ENCODE measurements around the gene MKLN1.

The MKLN1 gene

GRCh38 chr7:131486346-131486745 lies 158.7 kb downstream of the MKLN1 start:
- no peak for ATAC-seq
- no peak for TF ChIP-seq TCF4 (CRISPR knock-in tag; IDR thresholded peaks at IDR 0.05; ENCODE audit: borderline replicate concordance)

GRCh38 chr7:131487217-131487616 lies 159.5 kb downstream of the MKLN1 start:
- no peak for ATAC-seq
- TF ChIP-seq ZFP30 (CRISPR knock-in tag; IDR thresholded peaks at IDR 0.05): no peak
- TF ChIP-seq ARNTL (CRISPR knock-in tag; IDR thresholded peaks at IDR 0.05; ENCODE audit: borderline replicate concordance, low read depth): no peak
- TF ChIP-seq CSDC2 (CRISPR knock-in tag; IDR thresholded peaks at IDR 0.05): no peak
- TF ChIP-seq CSRNP3 (CRISPR knock-in tag; IDR thresholded peaks at IDR 0.05): no peak
- TF ChIP-seq PATZ1 (CRISPR knock-in tag; IDR thresholded peaks at IDR 0.05; ENCODE audit: borderline replicate concordance): no peak
- no peak for TF ChIP-seq ZNF70 (CRISPR knock-in tag; IDR thresholded peaks at IDR 0.05)
- TF ChIP-seq RARB (CRISPR knock-in tag; IDR thresholded peaks at IDR 0.05): no peak
- no peak for TF ChIP-seq TOX (CRISPR knock-in tag; IDR thresholded peaks at IDR 0.05; ENCODE audit: borderline replicate concordance)
- no peak for TF ChIP-seq OSR1 (CRISPR knock-in tag; IDR thresholded peaks at IDR 0.05)
- TF ChIP-seq ISL1 (CRISPR knock-in tag; IDR thresholded peaks at IDR 0.05): no peak
- TF ChIP-seq ZFP3 (CRISPR knock-in tag; IDR thresholded peaks at IDR 0.05): no peak
- no peak for TF ChIP-seq GLIS3 (CRISPR knock-in tag; IDR thresholded peaks at IDR 0.05)
- no peak for TF ChIP-seq BACH2 (CRISPR knock-in tag; IDR thresholded peaks at IDR 0.05; ENCODE audit: borderline replicate concordance)

- no peak for TF ChIP-seq PATZ1 (CRISPR knock-in tag; IDR thresholded peaks at IDR 0.05; ENCODE audit: borderline replicate concordance)
- no peak for TF ChIP-seq CSDC2 (CRISPR knock-in tag; IDR thresholded peaks at IDR 0.05)
- TF ChIP-seq ESRRG (CRISPR knock-in tag; IDR thresholded peaks at IDR 0.05): no peak
- TF ChIP-seq GLIS3 (CRISPR knock-in tag; IDR thresholded peaks at IDR 0.05): no peak
- no peak for TF ChIP-seq RARB (CRISPR knock-in tag; IDR thresholded peaks at IDR 0.05)
- TF ChIP-seq TOX (CRISPR knock-in tag; IDR thresholded peaks at IDR 0.05; ENCODE audit: borderline replicate concordance): no peak
- TF ChIP-seq CREB5 (CRISPR knock-in tag; IDR thresholded peaks at IDR 0.05; ENCODE audit: low read depth): no peak
- no peak for TF ChIP-seq TSHZ2 (CRISPR knock-in tag; IDR thresholded peaks at IDR 0.05)
- TF ChIP-seq SNAI2 (CRISPR knock-in tag; IDR thresholded peaks at IDR 0.05): no peak
- no peak for TF ChIP-seq ZNF565 (CRISPR knock-in tag; conservative IDR thresholded peaks at IDR 0.05; ENCODE audit: low read depth)
- peak; percentile 54 for ATAC-seq
Measured at GRCh38 chr7:131488361-131488760, 160.7 kb downstream of the MKLN1 start.

- no peak for TF ChIP-seq PPARA (CRISPR knock-in tag; IDR thresholded peaks at IDR 0.05; ENCODE audit: borderline replicate concordance)
- no peak for TF ChIP-seq ZFP3 (CRISPR knock-in tag; IDR thresholded peaks at IDR 0.05)
- no peak for TF ChIP-seq RARB (CRISPR knock-in tag; IDR thresholded peaks at IDR 0.05)
- no peak for TF ChIP-seq SNAI2 (CRISPR knock-in tag; IDR thresholded peaks at IDR 0.05)
- TF ChIP-seq ZNF70 (CRISPR knock-in tag; IDR thresholded peaks at IDR 0.05): no peak
- no peak for TF ChIP-seq ARNTL (CRISPR knock-in tag; IDR thresholded peaks at IDR 0.05; ENCODE audit: borderline replicate concordance, low read depth)
- no peak for TF ChIP-seq BACH2 (CRISPR knock-in tag; IDR thresholded peaks at IDR 0.05; ENCODE audit: borderline replicate concordance)
- TF ChIP-seq TOX (CRISPR knock-in tag; IDR thresholded peaks at IDR 0.05; ENCODE audit: borderline replicate concordance): no peak
- TF ChIP-seq ZFP30 (CRISPR knock-in tag; IDR thresholded peaks at IDR 0.05): no peak
- TF ChIP-seq TSHZ2 (CRISPR knock-in tag; IDR thresholded peaks at IDR 0.05): no peak
- TF ChIP-seq POU6F1 (CRISPR knock-in tag; IDR thresholded peaks at IDR 0.05; ENCODE audit: borderline replicate concordance, low read depth): no peak
- TF ChIP-seq CSDC2 (CRISPR knock-in tag; IDR thresholded peaks at IDR 0.05): no peak
- no peak for ATAC-seq
Measured at GRCh38 chr7:131489196-131489595, 161.5 kb downstream of the MKLN1 start.

All from SK-N-SH treated with all-trans-retinoic acid at 6 μM for 48 hours (cell line).